Hepatocyte (in vitro differentiated cells): ENCODE results near the gene APBB2.

Source experiments
- EZH2 ChIP-seq: fragments of 200-600 bp; sonication (generic); IDR thresholded peaks from 2 replicates; pipeline ENCODE4 v1.6.1; 2016; ENCODE audit warnings: antibody characterized with exemption, mild to moderate bottlenecking, borderline replicate concordance
- EZH2phosphoT487 ChIP-seq: fragments of 200-600 bp; sonication (generic); IDR thresholded peaks from one replicate; pipeline ENCODE4 v1.6.1; 2018; ENCODE audit warnings: antibody characterized with exemption, mild to moderate bottlenecking, low read depth, moderate library complexity; ENCODE audit not compliant: unreplicated experiment, severe bottlenecking
- TF ChIP-seq, protein P1 (sequence below): fragments of 200-600 bp; sonication (generic); IDR thresholded peaks from 2 replicates; pipeline ENCODE4 v1.5.1; 2016; ENCODE audit warnings: antibody characterized with exemption, mild to moderate bottlenecking; ENCODE audit not compliant: poor library complexity

- no peak for TF ChIP-seq EZH2phosphoT487
- TF ChIP-seq, protein P1, sequence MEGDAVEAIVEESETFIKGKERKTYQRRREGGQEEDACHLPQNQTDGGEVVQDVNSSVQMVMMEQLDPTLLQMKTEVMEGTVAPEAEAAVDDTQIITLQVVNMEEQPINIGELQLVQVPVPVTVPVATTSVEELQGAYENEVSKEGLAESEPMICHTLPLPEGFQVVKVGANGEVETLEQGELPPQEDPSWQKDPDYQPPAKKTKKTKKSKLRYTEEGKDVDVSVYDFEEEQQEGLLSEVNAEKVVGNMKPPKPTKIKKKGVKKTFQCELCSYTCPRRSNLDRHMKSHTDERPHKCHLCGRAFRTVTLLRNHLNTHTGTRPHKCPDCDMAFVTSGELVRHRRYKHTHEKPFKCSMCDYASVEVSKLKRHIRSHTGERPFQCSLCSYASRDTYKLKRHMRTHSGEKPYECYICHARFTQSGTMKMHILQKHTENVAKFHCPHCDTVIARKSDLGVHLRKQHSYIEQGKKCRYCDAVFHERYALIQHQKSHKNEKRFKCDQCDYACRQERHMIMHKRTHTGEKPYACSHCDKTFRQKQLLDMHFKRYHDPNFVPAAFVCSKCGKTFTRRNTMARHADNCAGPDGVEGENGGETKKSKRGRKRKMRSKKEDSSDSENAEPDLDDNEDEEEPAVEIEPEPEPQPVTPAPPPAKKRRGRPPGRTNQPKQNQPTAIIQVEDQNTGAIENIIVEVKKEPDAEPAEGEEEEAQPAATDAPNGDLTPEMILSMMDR = no peak
- no peak for TF ChIP-seq EZH2
These were observed 279.7 kb downstream of the APBB2 start for GRCh38 chr4:40934676-40935075.
